K562 (cell line): ENCODE measurements around the gene OR52E4. TPM values are rescaled to one million over a fixed set of nuclear protein-coding genes. Genes with fewer than 3 reads are reported as not detected.

Experiments
- BCLAF1 ChIP-seq, 2 experiments: fragments of 450-650 bp in 1 of 2; IDR thresholded peaks; 2 replicates each; pipeline ENCODE4 v1.6.1; 2011 to 2017; ENCODE audit warnings: low read depth in 2 of 2, antibody characterized with exemption in 1 of 2, borderline replicate concordance in 1 of 2, low read length in 1 of 2, mild to moderate bottlenecking in 1 of 2, mixed read lengths in 1 of 2; ENCODE audit not compliant: control insufficient read depth in 1 of 2
- DMBX1 ChIP-seq: fragments of 250-450 bp; sonication (Bioruptor Pico); IDR thresholded peaks from 2 replicates; pipeline ENCODE4 v1.8.0; 2022; ENCODE audit warnings: inconsistent platforms, mild to moderate bottlenecking, moderate library complexity, borderline replicate concordance
- KLF13 ChIP-seq: fragments of 450-650 bp; IDR thresholded peaks from 2 replicates; pipeline ENCODE4 v1.6.1; 2016; ENCODE audit warnings: missing genetic modification characterization, low read depth, mild to moderate bottlenecking, missing compliant biosample characterization, moderate library complexity, borderline replicate concordance
- LEF1 ChIP-seq: fragments of 450-650 bp; IDR thresholded peaks from 2 replicates; pipeline ENCODE4 v1.6.1; 2016; ENCODE audit warnings: mild to moderate bottlenecking
- SAFB2 ChIP-seq: fragments of 200-400 bp; formaldehyde crosslinking; IDR thresholded peaks from 2 replicates; pipeline ENCODE4 v1.6.1; 2018; ENCODE audit warnings: borderline replicate concordance, low read length, low read depth, moderate library complexity; ENCODE audit not compliant: severe bottlenecking
- ZC3H4 ChIP-seq: sonication (generic); formaldehyde crosslinking; IDR thresholded peaks from 2 replicates; pipeline ENCODE4 v1.9.0; 2021; ENCODE audit warnings: missing genetic modification reagents, borderline replicate concordance
- ZNF444 ChIP-seq: fragments of 250-450 bp; sonication (Bioruptor Pico); IDR thresholded peaks from 2 replicates; pipeline ENCODE4 v1.4.0; 2020; ENCODE audit warnings: mild to moderate bottlenecking, moderate library complexity
- ZNF695 ChIP-seq: fragments of 450-650 bp; formaldehyde crosslinking; IDR thresholded peaks from 2 replicates; pipeline ENCODE4 v1.4.0; 2020; ENCODE audit warnings: mild to moderate bottlenecking, moderate library complexity
- polyA plus RNA-seq, 8 experiments: library from polyadenylated mRNA; depleted of rRNA in 4 of 8; stranded (reverse) in 5 of 8; unstranded in 3 of 8; fragments of >200 nt; fragmentation: Nextera tagmentation in 2 of 8; fragmentation: Illumina TruSeq in 1 of 8; extraction: Ambion mirVana in 2 of 8; extraction: Trizol in 1 of 8; gene quantifications; 2 replicates each; pipeline versions ENCODE4 v1.2.1 to v1.2.3, GENCODE V29; 2011 to 2014; ENCODE audit warnings: inconsistent platforms in 1 of 8, missing spikeins in 1 of 8
- total RNA-seq, 7 experiments: library from RNA; depleted of rRNA in 6 of 7; stranded (reverse); fragments of >200 nt in 6 of 7; fragmentation: Illumina TruSeq in 2 of 7; extraction: Trizol in 2 of 7; gene quantifications; 2 replicates each; pipeline versions ENCODE4 v1.2.1 to v1.2.3, GENCODE V29; 2011 to 2021; ENCODE audit warnings: low replicate concordance in 1 of 7
- TF ChIP-seq, protein P1 (sequence below): sonication (generic); formaldehyde crosslinking; IDR thresholded peaks from 2 replicates; pipeline ENCODE4 v1.8.1; 2023; ENCODE audit warnings: missing genetic modification reagents, mild to moderate bottlenecking, borderline replicate concordance
- TF ChIP-seq, protein P2 (sequence below): fragments of 450-650 bp; IDR thresholded peaks from 2 replicates; pipeline ENCODE4 v1.6.1; 2016; ENCODE audit warnings: low read depth

Gene OR52E4
- total and polyA plus RNA-seq, 9 of the 15 experiments (the other 6 are each of a cell fraction or from before 2014, with no cell fraction given) = not detected

- TF ChIP-seq BCLAF1 (IDR thresholded peaks at IDR 0.05; ENCODE audit: borderline replicate concordance in 1 of 2, control insufficient read depth in 1 of 2, low read depth in 2 of 2, low read length in 1 of 2) (no peak), ZNF695 (CRISPR knock-in tag) (no peak), ZNF444 (no peak), ZC3H4 (CRISPR knock-in tag) (no peak), LEF1 (no peak), DMBX1 (no peak), SAFB2 (no peak), KLF13 (no peak)
- TF ChIP-seq, protein P1, sequence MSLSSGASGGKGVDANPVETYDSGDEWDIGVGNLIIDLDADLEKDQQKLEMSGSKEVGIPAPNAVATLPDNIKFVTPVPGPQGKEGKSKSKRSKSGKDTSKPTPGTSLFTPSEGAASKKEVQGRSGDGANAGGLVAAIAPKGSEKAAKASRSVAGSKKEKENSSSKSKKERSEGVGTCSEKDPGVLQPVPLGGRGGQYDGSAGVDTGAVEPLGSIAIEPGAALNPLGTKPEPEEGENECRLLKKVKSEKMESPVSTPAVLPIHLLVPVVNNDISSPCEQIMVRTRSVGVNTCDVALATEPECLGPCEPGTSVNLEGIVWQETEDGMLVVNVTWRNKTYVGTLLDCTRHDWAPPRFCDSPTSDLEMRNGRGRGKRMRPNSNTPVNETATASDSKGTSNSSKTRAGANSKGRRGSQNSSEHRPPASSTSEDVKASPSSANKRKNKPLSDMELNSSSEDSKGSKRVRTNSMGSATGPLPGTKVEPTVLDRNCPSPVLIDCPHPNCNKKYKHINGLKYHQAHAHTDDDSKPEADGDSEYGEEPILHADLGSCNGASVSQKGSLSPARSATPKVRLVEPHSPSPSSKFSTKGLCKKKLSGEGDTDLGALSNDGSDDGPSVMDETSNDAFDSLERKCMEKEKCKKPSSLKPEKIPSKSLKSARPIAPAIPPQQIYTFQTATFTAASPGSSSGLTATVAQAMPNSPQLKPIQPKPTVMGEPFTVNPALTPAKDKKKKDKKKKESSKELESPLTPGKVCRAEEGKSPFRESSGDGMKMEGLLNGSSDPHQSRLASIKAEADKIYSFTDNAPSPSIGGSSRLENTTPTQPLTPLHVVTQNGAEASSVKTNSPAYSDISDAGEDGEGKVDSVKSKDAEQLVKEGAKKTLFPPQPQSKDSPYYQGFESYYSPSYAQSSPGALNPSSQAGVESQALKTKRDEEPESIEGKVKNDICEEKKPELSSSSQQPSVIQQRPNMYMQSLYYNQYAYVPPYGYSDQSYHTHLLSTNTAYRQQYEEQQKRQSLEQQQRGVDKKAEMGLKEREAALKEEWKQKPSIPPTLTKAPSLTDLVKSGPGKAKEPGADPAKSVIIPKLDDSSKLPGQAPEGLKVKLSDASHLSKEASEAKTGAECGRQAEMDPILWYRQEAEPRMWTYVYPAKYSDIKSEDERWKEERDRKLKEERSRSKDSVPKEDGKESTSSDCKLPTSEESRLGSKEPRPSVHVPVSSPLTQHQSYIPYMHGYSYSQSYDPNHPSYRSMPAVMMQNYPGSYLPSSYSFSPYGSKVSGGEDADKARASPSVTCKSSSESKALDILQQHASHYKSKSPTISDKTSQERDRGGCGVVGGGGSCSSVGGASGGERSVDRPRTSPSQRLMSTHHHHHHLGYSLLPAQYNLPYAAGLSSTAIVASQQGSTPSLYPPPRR = no peak
- TF ChIP-seq, protein P2, sequence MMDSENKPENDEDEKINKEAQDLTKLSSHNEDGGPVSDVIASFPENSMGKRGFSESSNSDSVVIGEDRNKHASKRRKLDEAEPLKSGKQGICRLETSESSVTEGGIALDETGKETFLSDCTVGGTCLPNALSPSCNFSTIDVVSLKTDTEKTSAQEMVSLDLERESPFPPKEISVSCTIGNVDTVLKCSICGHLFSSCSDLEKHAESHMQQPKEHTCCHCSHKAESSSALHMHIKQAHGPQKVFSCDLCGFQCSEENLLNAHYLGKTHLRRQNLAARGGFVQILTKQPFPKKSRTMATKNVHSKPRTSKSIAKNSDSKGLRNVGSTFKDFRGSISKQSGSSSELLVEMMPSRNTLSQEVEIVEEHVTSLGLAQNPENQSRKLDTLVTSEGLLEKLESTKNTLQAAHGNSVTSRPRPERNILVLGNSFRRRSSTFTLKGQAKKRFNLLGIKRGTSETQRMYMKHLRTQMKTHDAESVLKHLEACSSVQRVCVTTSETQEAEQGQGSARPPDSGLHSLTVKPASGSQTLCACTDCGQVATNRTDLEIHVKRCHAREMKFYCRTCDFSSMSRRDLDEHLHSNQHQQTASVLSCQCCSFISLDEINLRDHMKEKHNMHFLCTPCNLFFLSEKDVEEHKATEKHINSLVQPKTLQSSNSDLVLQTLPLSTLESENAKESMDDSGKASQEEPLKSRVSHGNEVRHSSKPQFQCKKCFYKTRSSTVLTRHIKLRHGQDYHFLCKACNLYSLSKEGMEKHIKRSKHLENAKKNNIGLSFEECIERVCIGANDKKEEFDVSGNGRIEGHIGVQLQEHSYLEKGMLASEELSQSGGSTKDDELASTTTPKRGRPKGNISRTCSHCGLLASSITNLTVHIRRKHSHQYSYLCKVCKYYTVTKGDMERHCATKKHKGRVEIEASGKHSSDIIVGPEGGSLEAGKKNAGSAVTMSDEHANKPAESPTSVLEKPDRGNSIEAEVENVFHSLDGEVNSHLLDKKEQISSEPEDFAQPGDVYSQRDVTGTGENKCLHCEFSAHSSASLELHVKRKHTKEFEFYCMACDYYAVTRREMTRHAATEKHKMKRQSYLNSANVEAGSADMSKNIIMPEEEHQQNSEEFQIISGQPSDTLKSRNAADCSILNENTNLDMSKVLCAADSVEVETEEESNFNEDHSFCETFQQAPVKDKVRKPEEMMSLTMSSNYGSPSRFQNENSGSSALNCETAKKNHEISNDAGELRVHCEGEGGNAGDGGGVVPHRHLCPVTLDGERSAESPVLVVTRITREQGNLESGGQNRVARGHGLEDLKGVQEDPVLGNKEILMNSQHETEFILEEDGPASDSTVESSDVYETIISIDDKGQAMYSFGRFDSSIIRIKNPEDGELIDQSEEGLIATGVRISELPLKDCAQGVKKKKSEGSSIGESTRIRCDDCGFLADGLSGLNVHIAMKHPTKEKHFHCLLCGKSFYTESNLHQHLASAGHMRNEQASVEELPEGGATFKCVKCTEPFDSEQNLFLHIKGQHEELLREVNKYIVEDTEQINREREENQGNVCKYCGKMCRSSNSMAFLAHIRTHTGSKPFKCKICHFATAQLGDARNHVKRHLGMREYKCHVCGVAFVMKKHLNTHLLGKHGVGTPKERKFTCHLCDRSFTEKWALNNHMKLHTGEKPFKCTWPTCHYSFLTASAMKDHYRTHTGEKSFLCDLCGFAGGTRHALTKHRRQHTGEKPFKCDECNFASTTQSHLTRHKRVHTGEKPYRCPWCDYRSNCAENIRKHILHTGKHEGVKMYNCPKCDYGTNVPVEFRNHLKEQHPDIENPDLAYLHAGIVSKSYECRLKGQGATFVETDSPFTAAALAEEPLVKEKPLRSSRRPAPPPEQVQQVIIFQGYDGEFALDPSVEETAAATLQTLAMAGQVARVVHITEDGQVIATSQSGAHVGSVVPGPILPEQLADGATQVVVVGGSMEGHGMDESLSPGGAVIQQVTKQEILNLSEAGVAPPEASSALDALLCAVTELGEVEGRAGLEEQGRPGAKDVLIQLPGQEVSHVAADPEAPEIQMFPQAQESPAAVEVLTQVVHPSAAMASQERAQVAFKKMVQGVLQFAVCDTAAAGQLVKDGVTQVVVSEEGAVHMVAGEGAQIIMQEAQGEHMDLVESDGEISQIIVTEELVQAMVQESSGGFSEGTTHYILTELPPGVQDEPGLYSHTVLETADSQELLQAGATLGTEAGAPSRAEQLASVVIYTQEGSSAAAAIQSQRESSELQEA = no peak
These were observed 33.7 kb upstream of the OR52E4 start (continued) for GRCh38 chr11:5846701-5847100.
